AG04449 (cell line): ENCODE measurements around the gene LTBP2.

Experiments
- CTCF ChIA-PET: fragments of 350-600 bp; formaldehyde crosslinking; extraction: SDS; loops from one replicate; lab custom pipeline; 2021; ENCODE audit warnings: antibody characterized with exemption; lab: Yijun Ruan, JAX
- POLR2A ChIA-PET: fragments of 400-600, 350-600 bp; formaldehyde crosslinking; extraction: SDS; loops from one replicate; lab custom pipeline; 2020; ENCODE audit warnings: antibody characterized with exemption, inconsistent platforms; lab: Yijun Ruan, JAX
- DNase-seq: peaks from one replicate; pipeline ENCODE4 v3.0.0-alpha.2; 2010; ENCODE audit warnings: low read depth, low spot score
- H3K4me3 ChIP-seq: 2 replicates; pipeline ENCODE4 v1.5.1; 2011; ENCODE audit warnings: low read depth, mild to moderate bottlenecking, control low read depth, low read length
- CTCF ChIP-seq: IDR thresholded peaks from one replicate; pipeline ENCODE4 v1.5.1; 2011; ENCODE audit warnings: mild to moderate bottlenecking, moderate library complexity, low read length, control low read depth, inconsistent platforms; ENCODE audit not compliant: insufficient read depth; ENCODE audit errors: missing control alignments

LTBP2 gene

GRCh38 chr14:74501135-74501614 lies 110.9 kb downstream of the LTBP2 start:
- TF ChIP-seq CTCF = peak; percentile 92
- no peak for DNase-seq
- POLR2A ChIA-PET = interaction anchor here (0.7 kb wide), 1 partner anchor 108 kb away, joined by 3 read pairs; no protein-coding TSS in a partner anchor
- CTCF ChIA-PET = interaction anchor here (0.9 to 3.9 kb wide), 9 partner anchors 11 to 297 kb away, joined by 3 to 25 read pairs (median 4); partner anchors contain the start of gene LTBP2
- no peak overlapping the region for H3K4me3 ChIP-seq

GRCh38 chr14:74500417-74501134 lies 111.5 kb downstream of the LTBP2 start:
- TF ChIP-seq CTCF = no peak
- POLR2A ChIA-PET = interaction anchor here (0.7 kb wide), 1 partner anchor 108 kb away, joined by 3 read pairs; no protein-coding TSS in a partner anchor
- CTCF ChIA-PET = interaction anchor here (0.9 to 3.9 kb wide), 15 partner anchors 8 to 304 kb away, joined by 3 to 25 read pairs (median 5); partner anchors contain the start of gene LTBP2
- DNase-seq = no peak
- H3K4me3 ChIP-seq = no peak overlapping the region

GRCh38 chr14:74495356-74495755 lies 116.7 kb downstream of the LTBP2 start:
- TF ChIP-seq CTCF = no peak
- H3K4me3 ChIP-seq = no peak overlapping the region
- POLR2A ChIA-PET = no interaction called here
- CTCF ChIA-PET = interaction anchor here (1.4 kb wide), 1 partner anchor 134 kb away, joined by 4 read pairs; no protein-coding TSS in a partner anchor
- no peak for DNase-seq

- DNase-seq = peak; percentile 93
- TF ChIP-seq CTCF = no peak
- CTCF ChIA-PET = interaction anchor here (0.6 to 0.9 kb wide), 2 partner anchors 9 to 15 kb away, joined by 3 read pairs; no protein-coding TSS in a partner anchor
- POLR2A ChIA-PET = interaction anchor here (0.6 to 1.2 kb wide), 6 partner anchors 8 to 125 kb away, joined by 3 to 5 read pairs (median 4); no protein-coding TSS in a partner anchor
- H3K4me3 ChIP-seq = peak within 1 kb of the TSS; percentile 99
Measured at GRCh38 chr14:74493343-74494261, 118.4 kb downstream of the LTBP2 start, which contains the start of gene ISCA2. ISCA2 (plus strand) TSS chr14:74493765; CDS start chr14:74493775, 10 bp downstream.

- no peak for DNase-seq
- POLR2A ChIA-PET = interaction anchor here (0.7 to 1.2 kb wide), 5 partner anchors 9 to 126 kb away, joined by 3 to 5 read pairs (median 4); no protein-coding TSS in a partner anchor
Measured at GRCh38 chr14:74492776-74493342, 119.2 kb downstream of the LTBP2 start, which contains the start of gene NPC2. NPC2 (minus strand) TSS chr14:74493305; CDS start chr14:74493274, 31 bp downstream.

More at GRCh38 chr14:74492776-74493342, 119.2 kb downstream of the LTBP2 start, which contains the start of gene NPC2:
- no peak for TF ChIP-seq CTCF
- H3K4me3 ChIP-seq = peak within 1 kb of the TSS; percentile 99
- CTCF ChIA-PET = interaction anchor here (0.6 to 0.9 kb wide), 3 partner anchors 8 to 135 kb away, joined by 3 read pairs; no protein-coding TSS in a partner anchor
